ENCODE data around the gene NEB. TPM values are rescaled to one million over a fixed set of nuclear protein-coding genes. Genes with fewer than 3 reads are reported as not detected.

Gene NEB
- total and polyA plus RNA-seq, 2 donors (not counting 1 experiment from before 2014, with no cell fraction given): 3.6 to 4.6 TPM

GRCh38 chr2:151526572-151527090 is 207.6 kb downstream of the NEB start:
- H3K79me2 ChIP-seq (ENCODE audit: control insufficient read depth, insufficient read depth, low read length): no peaks in the 10 kb centered on the region
- TF ChIP-seq EZH2 (IDR thresholded peaks at IDR 0.05; ENCODE audit: borderline replicate concordance, insufficient read depth, low read depth, low read length, poor library complexity, severe bottlenecking) (no peak), CTCF (IDR thresholded peaks at IDR 0.05) (no peak)
- H3K27ac Mint-ChIP-seq: peak overlapping the region; percentile 91
- no peaks in the 10 kb centered on the region for H3K9me3 Mint-ChIP-seq (ENCODE audit: insufficient read depth)
- no peak for ATAC-seq (ENCODE audit: low read depth)
- H3K9me3 ChIP-seq (ENCODE audit: control extremely low read depth in 1 of 3, control insufficient read depth in 2 of 3, insufficient read depth in 1 of 3, low read length in 2 of 3): no peaks in the 10 kb centered on the region
- intact Hi-C loops (cut with micrococcal nuclease): no loop called here
- peak overlapping the region; percentile 14 for H3K4me3 Mint-ChIP-seq
- no peaks in the 10 kb centered on the region for H3K36me3 ChIP-seq (replicated peaks in 1 of 2; ENCODE audit: control extremely low read depth in 1 of 2, control insufficient read depth in 1 of 2, extremely low read depth in 1 of 2, insufficient read depth in 2 of 2, low read length in 1 of 2)
- peak; percentile 8 for DNase-seq
- H3K27me3 Mint-ChIP-seq: no peaks in the 10 kb centered on the region
- WGBS (ENCODE audit: insufficient coverage): 100% methylated on average over 3 of the region's 6 CpGs
- H3K27ac ChIP-seq (ENCODE audit: low read length in 2 of 2): no peak overlapping the region
- no peaks in the 10 kb centered on the region for H3K27me3 ChIP-seq (replicated peaks in 1 of 4; ENCODE audit: control extremely low read depth in 1 of 4, control insufficient read depth in 3 of 4, insufficient read depth in 4 of 4, low read length in 3 of 4)
- no peak overlapping the region for H3K4me3 ChIP-seq (ENCODE audit: control extremely low read depth in 1 of 5, extremely low read depth in 1 of 5, insufficient read depth in 1 of 5, low read depth in 2 of 5, low read length in 4 of 5)
- ChIA-PET POLR2A (no interaction called here), CTCF (interaction anchor here (1.5 kb wide), 1 partner anchor 89 kb away, joined by 3 read pairs; no protein-coding TSS in a partner anchor)
- peaks cover 6 to 11% of the 10 kb centered on the region in 2 donors for H3K4me1 ChIP-seq (ENCODE audit: control insufficient read depth in 2 of 2, insufficient read depth in 2 of 2, low read length in 2 of 2)
- peak overlapping the region; percentile 57 for H3K4me2 ChIP-seq (replicated peaks; ENCODE audit: low read depth, low read length, poor library complexity, severe bottlenecking)
- H3K9ac ChIP-seq (ENCODE audit: low read length): no peak overlapping the region
- H4K20me1 ChIP-seq (ENCODE audit: control insufficient read depth, insufficient read depth, low read length, poor library complexity, severe bottlenecking): no peaks in the 10 kb centered on the region
- H3K4me1 Mint-ChIP-seq: peaks cover 27% of the 10 kb centered on the region
- no peak overlapping the region for H2AFZ ChIP-seq (ENCODE audit: insufficient read depth, low read depth, low read length, poor library complexity, severe bottlenecking)

DNA sequence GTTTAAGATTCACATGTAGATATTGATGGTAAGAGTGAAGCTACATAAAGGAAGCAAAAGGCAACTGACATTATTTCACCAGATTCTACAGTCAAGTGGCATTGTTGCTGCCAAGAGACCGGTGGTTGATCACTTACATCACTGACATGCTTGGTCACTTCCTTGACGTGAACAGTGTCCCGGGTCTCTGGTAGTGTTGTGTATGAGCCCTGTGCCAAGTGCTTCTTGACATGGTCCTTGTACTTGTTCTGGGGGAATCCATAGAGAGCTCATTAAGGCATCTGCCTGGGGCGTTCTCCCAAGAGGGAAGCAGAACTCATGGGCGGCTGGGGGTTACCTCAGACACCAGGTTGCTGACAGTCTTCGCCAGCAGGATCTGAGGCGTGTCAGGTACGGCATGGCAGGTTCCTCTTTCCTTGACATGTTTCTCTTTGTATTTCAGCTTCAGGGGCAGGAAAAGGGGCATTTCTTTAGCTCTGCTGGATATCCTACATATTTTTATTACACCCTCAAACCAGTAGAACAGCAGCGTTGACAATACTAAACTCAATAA is 208.4 kb downstream of the NEB start:
- Mint-ChIP-seq H3K27me3 (no peaks in the 10 kb centered on the region), H3K4me3 (peak overlapping the region; percentile 76), H3K27ac (peak overlapping the region; percentile 91), H3K9me3 (ENCODE audit: insufficient read depth) (no peaks in the 10 kb centered on the region), H3K4me1 (peaks cover 27% of the 10 kb centered on the region)
- 12% methylated on average over 6 of the region's 9 CpGs for WGBS (ENCODE audit: insufficient coverage)
- Histone ChIP-seq H3K9me3 (ENCODE audit: control extremely low read depth in 1 of 3, control insufficient read depth in 2 of 3, insufficient read depth in 1 of 3, low read length in 2 of 3) (no peaks in the 10 kb centered on the region), H3K4me3 (ENCODE audit: control extremely low read depth in 1 of 5, extremely low read depth in 1 of 5, insufficient read depth in 1 of 5, low read depth in 2 of 5, low read length in 4 of 5) (no peak overlapping the region), H3K9ac (ENCODE audit: low read length) (peak overlapping the region; percentile 52), H4K20me1 (ENCODE audit: control insufficient read depth, insufficient read depth, low read length, poor library complexity, severe bottlenecking) (no peaks in the 10 kb centered on the region), H3K27me3 (replicated peaks in 1 of 4; ENCODE audit: control extremely low read depth in 1 of 4, control insufficient read depth in 3 of 4, insufficient read depth in 4 of 4, low read length in 3 of 4) (no peaks in the 10 kb centered on the region), H3K79me2 (ENCODE audit: control insufficient read depth, insufficient read depth, low read length) (no peaks in the 10 kb centered on the region), H2AFZ (ENCODE audit: insufficient read depth, low read depth, low read length, poor library complexity, severe bottlenecking) (peak overlapping the region; percentile 50), H3K4me2 (replicated peaks; ENCODE audit: low read depth, low read length, poor library complexity, severe bottlenecking) (peak overlapping the region; percentile 57), H3K36me3 (replicated peaks in 1 of 2; ENCODE audit: control extremely low read depth in 1 of 2, control insufficient read depth in 1 of 2, extremely low read depth in 1 of 2, insufficient read depth in 2 of 2, low read length in 1 of 2) (no peaks in the 10 kb centered on the region), H3K27ac (ENCODE audit: low read length in 2 of 2) (no peak overlapping the region), H3K4me1 (ENCODE audit: control insufficient read depth in 2 of 2, insufficient read depth in 2 of 2, low read length in 2 of 2) (peaks cover 6 to 11% of the 10 kb centered on the region in 2 donors)
- DNase-seq (peak; percentile 80), ATAC-seq (ENCODE audit: low read depth) (peak; percentile 87)
- CTCF ChIA-PET: interaction anchor here (1.5 kb wide), 1 partner anchor 89 kb away, joined by 3 read pairs; no protein-coding TSS in a partner anchor
- POLR2A ChIA-PET: no interaction called here
- TF ChIP-seq CTCF (IDR thresholded peaks at IDR 0.05) (no peak), EZH2 (IDR thresholded peaks at IDR 0.05; ENCODE audit: borderline replicate concordance, insufficient read depth, low read depth, low read length, poor library complexity, severe bottlenecking) (no peak)
- intact Hi-C loops (cut with micrococcal nuclease): no loop called here
